IMR-90 (cell line): ENCODE results near the gene SDHA. TPM values are rescaled to one million over a fixed set of nuclear protein-coding genes. Genes with fewer than 3 reads are reported as not detected.

Experiments used
- ATAC-seq: fragments of 200-7000 bp; cut with Tn5 transposase; 2 replicates; pipeline ENCODE4 v1.9.1; 2020; ENCODE audit warnings: low read depth, mild to moderate bottlenecking, moderate library complexity
- BruUV-seq: library from RNA; stranded (reverse); fragments of 400-500 nt; replicated peaks from 2 replicates; lab custom pipeline; 2021; lab: Mats Ljungman, UMichigan
- CTCF ChIA-PET: fragments of 300-600 bp; formaldehyde crosslinking; extraction: SDS; loops from one replicate; lab custom pipeline; 2021; ENCODE audit warnings: antibody characterized with exemption; lab: Yijun Ruan, JAX
- POLR2A ChIA-PET: fragments of 300-600 bp; sonication (Branson Sonifier 250); formaldehyde crosslinking; loops from one replicate; lab custom pipeline; 2022; ENCODE audit warnings: antibody characterized with exemption; ENCODE audit not compliant: unreplicated experiment; lab: Charles Lee
- DNase-seq: peaks from one replicate; pipeline ENCODE4 v3.0.0; 2013
- H2AFZ ChIP-seq: replicated peaks from 2 replicates; pipeline ENCODE3; 2013; ENCODE audit warnings: low read length, mild to moderate bottlenecking; ENCODE audit not compliant: poor library complexity
- H2AK5ac ChIP-seq: 2 replicates; pipeline ENCODE4 v1.6.1; 2013; ENCODE audit warnings: low read depth, low read length, inconsistent platforms
- H2AK9ac ChIP-seq: replicated peaks from 2 replicates; pipeline ENCODE3; 2013; ENCODE audit warnings: mild to moderate bottlenecking, low read depth, low read length, moderate library complexity; ENCODE audit not compliant: poor library complexity
- H2BK120ac ChIP-seq: 2 replicates; pipeline ENCODE4 v1.6.1; 2013; ENCODE audit warnings: low read depth, low read length, inconsistent platforms
- H2BK15ac ChIP-seq: 3 replicates; pipeline ENCODE4 v1.6.1; 2013; ENCODE audit warnings: low read depth, low read length, inconsistent platforms
- H2BK20ac ChIP-seq: 2 replicates; pipeline ENCODE4 v1.6.1; 2013; ENCODE audit warnings: low read depth, mild to moderate bottlenecking, inconsistent platforms, low read length, moderate library complexity
- H2BK5ac ChIP-seq: 2 replicates; pipeline ENCODE4 v1.6.1; 2013; ENCODE audit warnings: mild to moderate bottlenecking, low read depth, low read length, inconsistent platforms; ENCODE audit not compliant: poor library complexity, severe bottlenecking
- H3K14ac ChIP-seq: replicated peaks from 2 replicates; pipeline ENCODE4 v1.6.1; 2013; ENCODE audit warnings: low read depth, low read length, inconsistent platforms
- H3K18ac ChIP-seq: 2 replicates; pipeline ENCODE4 v1.6.1; 2013; ENCODE audit warnings: low read depth, low read length, control low read depth
- H3K23ac ChIP-seq: 2 replicates; pipeline ENCODE4 v1.6.1; 2013; ENCODE audit warnings: low read depth, low read length, inconsistent platforms
- H3K27ac ChIP-seq: 2 replicates; pipeline ENCODE4 v1.5.1; 2013; ENCODE audit warnings: mild to moderate bottlenecking, control low read depth, low read length; ENCODE audit not compliant: insufficient read depth
- H3K27me3 ChIP-seq: 2 replicates; pipeline ENCODE4 v1.6.1; 2013; ENCODE audit warnings: low read length; ENCODE audit not compliant: control insufficient read depth, insufficient read depth
- H3K36me3 ChIP-seq: 2 replicates; pipeline ENCODE4 v1.6.1; 2013; ENCODE audit warnings: low read length, mixed read lengths; ENCODE audit not compliant: control insufficient read depth, insufficient read depth
- H3K4ac ChIP-seq: 2 replicates; pipeline ENCODE4 v1.6.1; 2013; ENCODE audit warnings: low read depth, low read length, inconsistent platforms
- H3K4me1 ChIP-seq: 2 replicates; pipeline ENCODE4 v1.6.1; 2013; ENCODE audit warnings: low read length, mixed read lengths; ENCODE audit not compliant: control insufficient read depth, insufficient read depth
- H3K4me2 ChIP-seq: 2 replicates; pipeline ENCODE4 v1.6.1; 2013; ENCODE audit warnings: low read depth, mild to moderate bottlenecking, control low read depth, low read length, moderate library complexity
- H3K4me3 ChIP-seq: 2 replicates; pipeline ENCODE4 v1.5.1; 2013; ENCODE audit warnings: low read depth, mild to moderate bottlenecking, control low read depth, low read length, moderate library complexity; ENCODE audit not compliant: insufficient read depth
- H3K56ac ChIP-seq: 2 replicates; pipeline ENCODE4 v1.6.1; 2013; ENCODE audit warnings: low read length, inconsistent platforms; ENCODE audit not compliant: insufficient read depth; ENCODE audit errors: extremely low read depth
- H3K79me1 ChIP-seq, 2 experiments: 2 replicates each; pipeline ENCODE4 v1.6.1; 2013; ENCODE audit warnings: low read length in 2 of 2, inconsistent platforms in 1 of 2, low read depth in 1 of 2
- H3K9ac ChIP-seq: 2 replicates; pipeline ENCODE4 v1.6.1; 2013; ENCODE audit warnings: low read depth, low read length, control low read depth
- H3K9me1 ChIP-seq: 2 replicates; pipeline ENCODE4 v1.6.1; 2013; ENCODE audit warnings: low read length, inconsistent platforms; ENCODE audit not compliant: insufficient read depth
- H3K9me3 ChIP-seq: 2 replicates; pipeline ENCODE4 v1.6.1; 2013; ENCODE audit warnings: low read length; ENCODE audit not compliant: control insufficient read depth, insufficient read depth
- H4K20me1 ChIP-seq: 2 replicates; pipeline ENCODE4 v1.6.1; 2013; ENCODE audit warnings: low read length, inconsistent platforms; ENCODE audit not compliant: insufficient read depth
- H4K5ac ChIP-seq: 2 replicates; pipeline ENCODE4 v1.6.1; 2013; ENCODE audit warnings: mild to moderate bottlenecking, low read depth, low read length, control low read depth
- H4K8ac ChIP-seq, 2 experiments: 2 replicates each; pipeline ENCODE4 v1.6.1; 2013; ENCODE audit warnings: low read depth in 2 of 2, low read length in 2 of 2, control low read depth in 1 of 2, inconsistent platforms in 1 of 2
- H4K91ac ChIP-seq: 2 replicates; pipeline ENCODE4 v1.6.1; 2013; ENCODE audit warnings: low read depth, low read length, inconsistent platforms; ENCODE audit not compliant: insufficient read depth
- MXI1 ChIP-seq: IDR thresholded peaks from 2 replicates; pipeline ENCODE4 v1.6.1; 2012; ENCODE audit warnings: low read depth, mild to moderate bottlenecking, low read length, moderate library complexity, borderline replicate concordance
- WGBS, 2 experiments: methylation state at CpG; one replicate each; pipeline versions ENCODE4 v1.1.5 to v1.1.7; 2013; ENCODE audit warnings: missing lambda C conversion rate in 2 of 2; ENCODE audit not compliant: insufficient read length in 1 of 2; ENCODE audit errors: extremely low coverage in 2 of 2; 5-methylcytosine and 5-hydroxymethylcytosine counted together
- dilution Hi-C: fragments of 300-500 bp; cut with HindIII; formaldehyde crosslinking; loops from one replicate; pipeline ENCODE4 v1.14.3; 2018; ENCODE audit warnings: low sequenced_read_pairs; ENCODE audit not compliant: unreplicated experiment
- in situ Hi-C: fragments of 300-500 bp; cut with MboI; formaldehyde crosslinking; loops from 3 replicates; pipeline ENCODE4 v1.14.3; 2019; ENCODE audit warnings: low sequenced_read_pairs, inconsistent platforms, mixed read lengths
- intact Hi-C: fragments of 100-400 bp; cut with micrococcal nuclease; formaldehyde crosslinking; loops from 2 replicates; pipeline ENCODE4 v1.10.0; 2022
- polyA plus RNA-seq, 3 experiments: library from polyadenylated mRNA; depleted of rRNA; stranded (reverse); fragments of >200 nt; gene quantifications; 2 replicates each; pipeline ENCODE4 v1.2.3, GENCODE V29; 2012; ENCODE audit warnings: low replicate concordance in 1 of 3
- total RNA-seq: library from RNA; depleted of rRNA; stranded (reverse); fragments of >200 nt; gene quantifications from 2 replicates; pipeline ENCODE4 v1.2.3, GENCODE V29; 2012

SDHA gene
- total and polyA plus RNA-seq, 2 of the 4 experiments (the other 2 are of a cell fraction), result 105 to 121 TPM

GRCh38 chr5:198516-199196, 19.5 kb upstream of the SDHA start:
- Histone ChIP-seq H4K91ac (no peak overlapping the region), H3K79me1 (peaks cover 0 to 10% of the 10 kb centered on the region in 2 experiments; a peak in 2 of 4 replicates), H4K5ac (no peak overlapping the region), H3K27ac (no peak overlapping the region), H3K9ac (no peak overlapping the region), H3K4ac (no peak overlapping the region), H3K4me1 (no peaks in the 10 kb centered on the region), H3K14ac (no peak overlapping the region), H2BK5ac (no peak overlapping the region), H2AFZ (no peak overlapping the region), H2AK5ac (no peak overlapping the region; the same call in 1 of the 2 replicates), H3K27me3 (no peaks in the 10 kb centered on the region; the same call in 1 of the 2 replicates), H4K20me1 (no peaks in the 10 kb centered on the region; the same call in none of the 2 replicates), H4K8ac (no peak overlapping the region), H3K4me2 (no peak overlapping the region), H3K9me3 (no peaks in the 10 kb centered on the region), H2BK15ac (no peak overlapping the region), H3K9me1 (peaks cover 2% of the 10 kb centered on the region; the same call in 1 of the 2 replicates), H3K4me3 (no peak overlapping the region), H2AK9ac (no peak overlapping the region), H2BK120ac (no peak overlapping the region), H3K36me3 (peaks cover 7% of the 10 kb centered on the region), H3K18ac (no peak overlapping the region), H2BK20ac (no peak overlapping the region), H3K56ac (no peak overlapping the region), H3K23ac (no peak overlapping the region)
- in situ Hi-C loops, result no loop called here
- 95% methylated on average over 16 of the region's 21 CpGs; no CpG with 5 or more reads in 1 of the 2 experiments for WGBS, 2 experiments
- ChIA-PET CTCF (no interaction called here), POLR2A (no interaction called here)
- no TSS peak for BruUV-seq
- intact Hi-C loops, result no loop called here
- ATAC-seq (no peak), DNase-seq (no peak)
- no peak for TF ChIP-seq MXI1
- dilution Hi-C loops, result no loop called here
